ENCODE measurements around the gene SMAD4. TPM values are rescaled to one million over a fixed set of nuclear protein-coding genes. Genes with fewer than 3 reads are reported as not detected.

The SMAD4 gene
- total RNA-seq (2022; extraction: Qiagen RNA extraction; ENCODE audit: low read depth) = 41.8 to 60.8 TPM (median 58.2 TPM) in 5 replicates

GRCh38 chr18:51029694-51030536 lies at the start of gene SMAD4:
Gene SMAD4, plus strand, starts transcription at chr18:51030213. Its CDS starts 16,834 bp downstream, at chr18:51047047.

Other genes starting within 250 kb of the SMAD4 start
- gene MRO, start 210.2 kb upstream of the SMAD4 start, total RNA-seq (2022; extraction: Qiagen RNA extraction; ENCODE audit: low read depth) = 0.10 to 0.27 TPM (median 0.20 TPM) in 4 of 5 replicates, not detected in the other
- 34.4 to 43.8 TPM (median 38.3 TPM) in 5 replicates for gene ME2, start 151.1 kb upstream of the SMAD4 start, total RNA-seq (2022; extraction: Qiagen RNA extraction; ENCODE audit: low read depth)
- 3.7 to 5.0 TPM (median 4.2 TPM) in 5 replicates for gene ELAC1, start 62.2 kb upstream of the SMAD4 start, total RNA-seq (2022; extraction: Qiagen RNA extraction; ENCODE audit: low read depth)
- 18.7 to 22.2 TPM (median 21.6 TPM) in 5 replicates for gene MEX3C, start 167.5 kb downstream of the SMAD4 start, total RNA-seq (2022; extraction: Qiagen RNA extraction; ENCODE audit: low read depth)

Measured in A549 treated with CpdA at 1 μM for 4 hours (cell line).